HG02759 (cell line): ENCODE results near the gene AGAP4.
"Not testable (repeated sequence)": the region's sequence is repeated elsewhere in the genome, so short reads cannot be mapped to it uniquely, and the experiment has no call there.

ENCODE experiments used
- ATAC-seq: cut with Tn5 transposase; IDR thresholded peaks from one replicate; pipeline ENCODE4 v1.9.1; 2021; ENCODE audit warnings: mild to moderate bottlenecking, moderate library complexity; ENCODE audit not compliant: unreplicated experiment

Gene AGAP4

GRCh38 chr10:45794761-45795160 is 52.5 kb downstream of the AGAP4 start:
- ATAC-seq: not testable (repeated sequence)

GRCh38 chr10:45790694-45791426 is 56.4 kb downstream of the AGAP4 start:
- not testable (repeated sequence) for ATAC-seq

- not testable (repeated sequence) for ATAC-seq
Measured at GRCh38 chr10:45789991-45790390, 57.3 kb downstream of the AGAP4 start.

GRCh38 chr10:45787212-45787741 is 60.0 kb downstream of the AGAP4 start:
- not testable (repeated sequence) for ATAC-seq

GRCh38 chr10:45786217-45786616 is 61.1 kb downstream of the AGAP4 start:
- ATAC-seq: not testable (repeated sequence)
